Lower leg skin (tissue), 4 donors: ENCODE measurements around the gene WDR81. TPM values are rescaled to one million over a fixed set of nuclear protein-coding genes. Genes with fewer than 3 reads are reported as not detected.
A peak's percentile ranks its signal among the peaks of the same experiment; 100 is the strongest.
"Not testable (repeated sequence)": the region's sequence is repeated elsewhere in the genome, so short reads cannot be mapped to it uniquely, and the experiment has no call there.

Source experiments
- DNase-seq, 2 donors: peaks; one replicate each; pipeline ENCODE4 v3.0.0-alpha.2; 2019; ENCODE audit warnings: low spot score in 2 of 2
- H3K4me3 ChIP-seq: fragments of 200-600 bp; sonication (generic); 2 replicates; pipeline ENCODE4 v1.5.1; 2017; ENCODE audit warnings: mild to moderate bottlenecking, low read depth; ENCODE audit not compliant: poor library complexity, severe bottlenecking
- CTCF ChIP-seq, 3 donors: fragments of 450-650 bp; IDR thresholded peaks; one replicate each; pipeline ENCODE4 v1.5.1; 2016; ENCODE audit warnings: antibody characterized with exemption in 3 of 3, mild to moderate bottlenecking in 3 of 3, moderate library complexity in 2 of 3
- POLR2A ChIP-seq, 2 donors: fragments of 450-650 bp; IDR thresholded peaks; one replicate each; pipeline ENCODE4 v1.6.1; 2016 to 2017; ENCODE audit warnings: antibody characterized with exemption in 2 of 2, mild to moderate bottlenecking in 1 of 2, moderate library complexity in 1 of 2
- WGBS, 2 donors: methylation state at CpG; one replicate each; pipeline ENCODE4 v1.1.5; 2018; 5-methylcytosine and 5-hydroxymethylcytosine counted together
- intact Hi-C: fragments of 100-400 bp; cut with DNase I; formaldehyde crosslinking; loops from one replicate; pipeline ENCODE4 v1.15.0; 2023; ENCODE audit warnings: low total_unique reads
- total RNA-seq, 4 donors: library from RNA; depleted of rRNA; stranded (reverse); fragments of >200 nt; gene quantifications; one replicate each; pipeline ENCODE4 v1.1.0, GENCODE V29; 2016

Gene WDR81
- total RNA-seq, 4 donors from 2014 or later = 42.9 to 64.4 (median 49.2) TPM

DNA sequence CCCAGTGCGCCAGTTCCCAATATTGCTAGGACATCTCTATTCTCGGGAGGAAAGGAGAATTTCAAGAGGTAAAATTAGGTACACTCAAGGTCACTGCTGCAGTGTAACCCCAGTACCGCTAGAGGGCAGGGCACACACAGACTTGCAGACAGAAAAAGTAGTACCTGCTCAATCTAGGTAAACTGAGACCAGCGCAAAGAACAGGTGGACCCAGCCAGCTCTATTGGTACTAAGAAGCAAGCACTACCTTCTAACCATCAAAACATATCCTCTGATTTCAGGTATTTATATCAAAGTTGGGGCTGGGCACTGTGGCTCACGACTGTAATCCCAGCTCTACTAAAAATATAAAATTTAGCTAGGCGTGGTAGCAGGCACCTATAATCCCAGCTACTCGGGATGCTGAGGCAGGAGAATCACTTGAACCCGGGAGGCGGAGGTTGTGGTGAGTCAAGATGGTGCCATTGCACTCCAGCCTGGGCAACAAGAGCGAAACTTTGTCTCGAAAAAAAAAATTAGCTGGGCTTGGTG is 3.6 kb upstream of the WDR81 start:
- TF ChIP-seq POLR2A (IDR thresholded peaks at IDR 0.05) = no peak
- peak in 1 of 3 donors; percentile 90 for TF ChIP-seq CTCF (IDR thresholded peaks at IDR 0.05)
- no peak overlapping the region for H3K4me3 ChIP-seq
- 29 to 35% methylated on average over 11 of the region's 11 CpGs for WGBS, 2 donors
- DNase-seq = peak in 1 of 2 donors; percentile 92
- intact Hi-C loops = loop anchor here (5.0 to 10.0 kb wide), 2 partner anchors 61 to 154 kb away; no protein-coding TSS in a partner anchor

DNA sequence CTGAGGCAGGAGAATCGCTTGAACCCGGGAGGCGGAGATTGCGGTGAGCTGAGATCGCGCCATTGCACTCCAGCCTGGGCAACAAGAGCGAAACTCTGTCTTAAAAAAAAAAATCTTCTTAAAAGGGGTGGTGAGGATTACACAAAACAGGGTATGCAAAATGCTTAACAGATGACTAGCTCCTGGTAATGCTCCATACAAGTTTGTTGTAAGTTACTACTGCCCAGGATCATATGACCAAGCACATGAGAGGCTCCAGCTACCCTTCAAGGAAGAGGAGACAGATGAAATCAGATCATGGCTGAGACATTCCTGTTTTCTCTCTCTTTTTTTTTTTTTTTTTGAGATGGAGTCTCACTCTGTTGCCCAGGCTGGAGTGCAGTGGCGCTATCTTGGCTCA is 2.5 kb upstream of the WDR81 start:
- not testable (repeated sequence) for H3K4me3 ChIP-seq, DNase-seq
- intact Hi-C loops = loop anchor here (5.0 to 10.0 kb wide), 2 partner anchors 60 to 153 kb away; no protein-coding TSS in a partner anchor
- 84% methylated on average over 8 of the region's 8 CpGs for WGBS, 2 donors

DNA sequence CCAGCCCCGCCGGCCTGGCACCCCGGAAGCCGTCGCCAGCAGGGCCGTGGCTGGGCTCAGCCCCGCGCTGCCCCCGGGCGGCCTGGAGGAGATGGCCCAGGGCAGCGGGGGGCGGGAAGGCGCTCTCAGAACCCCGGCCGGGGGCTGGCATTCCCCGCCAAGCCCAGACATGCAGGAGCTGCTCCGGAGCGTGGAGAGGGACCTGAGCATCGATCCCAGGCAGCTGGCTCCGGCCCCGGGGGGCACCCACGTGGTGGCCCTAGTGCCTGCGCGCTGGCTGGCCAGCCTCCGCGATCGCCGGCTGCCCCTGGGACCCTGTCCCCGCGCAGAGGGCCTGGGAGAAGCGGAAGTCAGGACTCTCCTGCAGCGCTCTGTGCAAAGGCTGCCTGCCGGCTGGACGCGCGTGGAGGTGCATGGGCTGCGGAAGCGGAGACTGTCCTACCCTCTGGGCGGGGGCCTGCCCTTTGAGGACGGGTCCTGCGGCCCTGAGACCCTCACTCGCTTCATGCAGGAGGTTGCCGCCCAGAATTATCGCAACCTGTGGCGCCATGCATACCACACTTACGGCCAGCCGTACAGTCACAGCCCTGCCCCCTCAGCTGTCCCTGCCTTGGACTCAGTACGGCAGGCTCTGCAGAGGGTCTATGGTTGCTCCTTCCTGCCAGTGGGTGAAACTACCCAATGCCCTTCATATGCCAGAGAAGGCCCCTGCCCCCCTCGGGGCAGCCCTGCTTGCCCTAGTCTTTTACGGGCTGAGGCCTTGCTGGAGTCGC is 551 bp downstream of the WDR81 start:
- intact Hi-C loops = loop anchor here (5.0 to 10.0 kb wide), 2 partner anchors 57 to 150 kb away; no protein-coding TSS in a partner anchor
- H3K4me3 ChIP-seq = peak overlapping the region; percentile 84
- 37 to 38% methylated on average over 10 to 14 of the region's 51 CpGs for WGBS, 2 donors
- peak in 1 of 2 donors; percentile 91 for DNase-seq
- no peak for TF ChIP-seq CTCF (IDR thresholded peaks at IDR 0.05)
- no peak for TF ChIP-seq POLR2A (IDR thresholded peaks at IDR 0.05)

GRCh38 chr17:1725642-1726511 is 1.4 kb downstream of the WDR81 start:
- TF ChIP-seq POLR2A (IDR thresholded peaks at IDR 0.05) = no peak
- no peak for TF ChIP-seq CTCF (IDR thresholded peaks at IDR 0.05)
- WGBS, 2 donors = 93% methylated on average over 54 of the region's 54 CpGs
- no peak overlapping the region for H3K4me3 ChIP-seq
- intact Hi-C loops = loop anchor here (10.0 kb wide), 1 partner anchor 149 kb away; no protein-coding TSS in a partner anchor
- no peak for DNase-seq

DNA sequence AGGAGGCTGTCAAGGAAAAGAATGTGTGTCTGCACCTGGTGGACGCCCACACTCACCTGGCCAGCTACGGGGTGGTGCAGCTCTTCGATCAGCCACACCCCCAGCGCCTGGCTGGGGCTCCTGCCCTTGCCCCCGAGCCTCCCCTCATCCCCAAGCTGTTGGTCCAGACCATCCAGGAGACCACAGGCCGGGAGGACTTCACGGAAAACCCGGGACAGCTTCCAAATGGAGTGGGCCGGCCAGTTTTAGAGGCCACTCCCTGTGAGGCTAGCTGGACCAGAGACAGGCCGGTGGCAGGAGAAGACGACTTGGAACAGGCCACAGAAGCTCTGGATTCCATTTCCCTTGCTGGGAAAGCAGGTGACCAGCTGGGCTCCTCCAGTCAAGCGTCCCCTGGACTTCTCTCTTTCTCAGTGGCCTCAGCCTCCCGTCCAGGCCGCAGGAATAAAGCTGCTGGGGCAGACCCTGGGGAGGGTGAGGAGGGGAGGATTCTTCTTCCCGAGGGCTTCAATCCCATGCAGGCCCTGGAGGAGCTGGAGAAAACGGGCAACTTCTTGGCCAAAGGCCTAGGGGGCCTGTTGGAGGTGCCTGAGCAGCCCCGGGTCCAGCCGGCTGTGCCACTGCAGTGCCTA is 2.2 kb downstream of the WDR81 start:
- no peak overlapping the region for H3K4me3 ChIP-seq
- no peak for DNase-seq
- intact Hi-C loops = loop anchor here (10.0 kb wide), 1 partner anchor 148 kb away; no protein-coding TSS in a partner anchor
- TF ChIP-seq CTCF (IDR thresholded peaks at IDR 0.05) (no peak), POLR2A (IDR thresholded peaks at IDR 0.05) (no peak)
- 69 to 71% methylated on average over 16 to 17 of the region's 18 CpGs for WGBS, 2 donors
